Upper lobe of left lung (tissue), 6 donors: ENCODE data around the gene OR4P4. TPM values are rescaled to one million over a fixed set of nuclear protein-coding genes. Genes with fewer than 3 reads are reported as not detected.

ENCODE experiments used
- ATAC-seq, 2 donors: fragments of 200-7000 bp; cut with Tn5 transposase; one replicate each; pipeline ENCODE4 v1.9.1; 2022; ENCODE audit warnings: mild to moderate bottlenecking in 2 of 2, moderate library complexity in 2 of 2; ENCODE audit not compliant: low FRiP score in 2 of 2
- DNase-seq, 2 donors: peaks; one replicate each; pipeline ENCODE4 v3.0.0-alpha.2; 2019 to 2020
- H3K27ac ChIP-seq, 4 donors: fragments of 200-600 bp; sonication (generic); one replicate each; pipeline ENCODE4 v1.5.1; 2016 to 2019
- H3K27me3 ChIP-seq, 4 donors: fragments of 200-600 bp; sonication (generic); one replicate each; pipeline ENCODE4 v1.5.1; 2017 to 2019
- H3K36me3 ChIP-seq, 4 donors: fragments of 200-600 bp; sonication (generic); one replicate each; pipeline ENCODE4 v1.5.1; 2016 to 2019
- H3K4me1 ChIP-seq, 4 donors: fragments of 200-600 bp; sonication (generic); one replicate each; pipeline ENCODE4 v1.5.1; 2018 to 2019
- H3K4me3 ChIP-seq, 4 donors: fragments of 200-600 bp; sonication (generic); one replicate each; pipeline ENCODE4 v1.5.1; 2017 to 2019; ENCODE audit warnings: mild to moderate bottlenecking in 2 of 4, moderate library complexity in 1 of 4
- H3K9me3 ChIP-seq, 4 donors: fragments of 200-600 bp; sonication (generic); one replicate each; pipeline ENCODE4 v1.5.1; 2018 to 2019
- EP300 ChIP-seq, 4 donors: sonication (generic); formaldehyde crosslinking; IDR thresholded peaks; one replicate each; pipeline ENCODE4 v1.5.1; 2017; ENCODE audit warnings: antibody characterized with exemption in 4 of 4, control low read depth in 2 of 4
- POLR2A ChIP-seq, 4 donors: fragments of 450-650 bp; IDR thresholded peaks; one replicate each; pipeline ENCODE4 v1.5.1; 2016 to 2017; ENCODE audit warnings: antibody characterized with exemption in 4 of 4, mild to moderate bottlenecking in 2 of 4
- POLR2AphosphoS5 ChIP-seq, 2 donors: sonication (generic); formaldehyde crosslinking; IDR thresholded peaks; one replicate each; pipeline ENCODE4 v1.5.1; 2017; ENCODE audit warnings: antibody characterized with exemption in 2 of 2
- WGBS, 2 donors: methylation state at CpG; one replicate each; pipeline ENCODE4 v1.1.5; 2017 to 2018; 5-methylcytosine and 5-hydroxymethylcytosine counted together
- total RNA-seq, 6 donors: library from RNA; depleted of rRNA in 4 of 6; stranded (reverse); fragments of >200 nt in 4 of 6; gene quantifications; one replicate each; pipeline versions ENCODE4 v1.1.0 to v1.2.1, GENCODE V29; 2016 to 2021
- TF ChIP-seq, protein P1 (sequence below), 6 experiments: fragments of 450-650 bp in 4 of 6; fragments of 200-600 bp in 2 of 6; sonication (generic) in 2 of 6; IDR thresholded peaks; one replicate each; pipeline ENCODE4 v1.5.1; 2016 to 2019; ENCODE audit warnings: antibody characterized with exemption in 6 of 6
- donor health status: DM: no; HTN: no; CAD: no; lungs with moderate emphysema.
- donor health status: DM: no; HTN: yes; CAD: no; lungs with severe emphysema.

The OR4P4 gene
- total RNA-seq, 6 donors from 2014 or later = not detected

- Histone ChIP-seq H3K4me3 (no peak overlapping the region), H3K27ac (no peak overlapping the region), H3K9me3 (no peaks in the 10 kb centered on the region), H3K4me1 (no peaks in the 10 kb centered on the region), H3K27me3 (no peaks in the 10 kb centered on the region), H3K36me3 (no peaks in the 10 kb centered on the region)
- DNase-seq (no peak), ATAC-seq (no peak)
- no peak for TF ChIP-seq EP300 (IDR thresholded peaks at IDR 0.05)
- TF ChIP-seq, protein P1, sequence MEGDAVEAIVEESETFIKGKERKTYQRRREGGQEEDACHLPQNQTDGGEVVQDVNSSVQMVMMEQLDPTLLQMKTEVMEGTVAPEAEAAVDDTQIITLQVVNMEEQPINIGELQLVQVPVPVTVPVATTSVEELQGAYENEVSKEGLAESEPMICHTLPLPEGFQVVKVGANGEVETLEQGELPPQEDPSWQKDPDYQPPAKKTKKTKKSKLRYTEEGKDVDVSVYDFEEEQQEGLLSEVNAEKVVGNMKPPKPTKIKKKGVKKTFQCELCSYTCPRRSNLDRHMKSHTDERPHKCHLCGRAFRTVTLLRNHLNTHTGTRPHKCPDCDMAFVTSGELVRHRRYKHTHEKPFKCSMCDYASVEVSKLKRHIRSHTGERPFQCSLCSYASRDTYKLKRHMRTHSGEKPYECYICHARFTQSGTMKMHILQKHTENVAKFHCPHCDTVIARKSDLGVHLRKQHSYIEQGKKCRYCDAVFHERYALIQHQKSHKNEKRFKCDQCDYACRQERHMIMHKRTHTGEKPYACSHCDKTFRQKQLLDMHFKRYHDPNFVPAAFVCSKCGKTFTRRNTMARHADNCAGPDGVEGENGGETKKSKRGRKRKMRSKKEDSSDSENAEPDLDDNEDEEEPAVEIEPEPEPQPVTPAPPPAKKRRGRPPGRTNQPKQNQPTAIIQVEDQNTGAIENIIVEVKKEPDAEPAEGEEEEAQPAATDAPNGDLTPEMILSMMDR (IDR thresholded peaks at IDR 0.05) = no peak
- TF ChIP-seq POLR2A (IDR thresholded peaks at IDR 0.05) = no peak
- TF ChIP-seq POLR2AphosphoS5 (IDR thresholded peaks at IDR 0.05) = no peak
Observed at GRCh38 chr11:55655096-55655495, 20.2 kb downstream of the OR4P4 start.

GRCh38 chr11:55658031-55658573, 23.2 kb downstream of the OR4P4 start:
- TF ChIP-seq, protein P1 (IDR thresholded peaks at IDR 0.05) = no peak
- no peak for TF ChIP-seq POLR2A (IDR thresholded peaks at IDR 0.05)
- no peak for TF ChIP-seq POLR2AphosphoS5 (IDR thresholded peaks at IDR 0.05)
- TF ChIP-seq EP300 (IDR thresholded peaks at IDR 0.05) = no peak
- Histone ChIP-seq H3K9me3 (no peaks in the 10 kb centered on the region), H3K27ac (no peak overlapping the region), H3K4me3 (no peak overlapping the region), H3K36me3 (no peaks in the 10 kb centered on the region), H3K27me3 (no peaks in the 10 kb centered on the region), H3K4me1 (no peaks in the 10 kb centered on the region)
- WGBS, 2 donors = 86 to 91% methylated on average over 2 of the region's 2 CpGs
- DNase-seq (no peak), ATAC-seq (no peak)

DNA sequence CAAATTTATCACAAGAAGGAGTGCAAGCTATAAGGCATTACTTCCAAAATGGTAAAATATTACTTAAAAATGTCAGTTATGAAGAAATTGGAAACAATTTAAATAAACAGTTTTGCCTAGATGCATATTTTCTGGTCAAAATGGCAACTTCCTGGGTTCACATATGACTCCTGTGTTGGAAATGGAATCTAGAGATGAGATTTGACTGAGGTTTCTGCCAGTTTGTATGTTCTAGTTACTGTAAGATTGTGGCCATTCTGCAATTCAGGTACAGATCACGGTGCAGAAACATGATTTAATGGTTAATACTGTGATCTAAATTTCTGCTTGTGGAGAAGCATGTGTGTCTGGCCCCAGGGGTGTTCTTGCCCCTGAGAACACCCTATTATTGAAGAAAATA, 23.7 kb downstream of the OR4P4 start:
- H3K4me3 ChIP-seq = no peak overlapping the region
- no peak for TF ChIP-seq POLR2A (IDR thresholded peaks at IDR 0.05)
- TF ChIP-seq POLR2AphosphoS5 (IDR thresholded peaks at IDR 0.05) = no peak
- TF ChIP-seq EP300 (IDR thresholded peaks at IDR 0.05) = no peak
- TF ChIP-seq, protein P1 (IDR thresholded peaks at IDR 0.05) = no peak
- H3K36me3 ChIP-seq = no peaks in the 10 kb centered on the region
- ATAC-seq (no peak), DNase-seq (no peak)
- no peak overlapping the region for H3K27ac ChIP-seq
- 42 to 56% methylated on average over 1 of the region's 1 CpG for WGBS, 2 donors
- no peaks in the 10 kb centered on the region for H3K27me3 ChIP-seq
- H3K9me3 ChIP-seq = no peaks in the 10 kb centered on the region
- no peaks in the 10 kb centered on the region for H3K4me1 ChIP-seq

GRCh38 chr11:55661901-55662300, 27.0 kb downstream of the OR4P4 start, which contains the start of gene OR4C6:
Gene OR4C6, plus strand, starts transcription at chr11:55662201. Its CDS starts 2,966 bp downstream, at chr11:55665167.
- Histone ChIP-seq H3K9me3 (no peaks in the 10 kb centered on the region), H3K27me3 (no peaks in the 10 kb centered on the region), H3K36me3 (no peaks in the 10 kb centered on the region), H3K4me1 (no peaks in the 10 kb centered on the region), H3K27ac (no peak within 1 kb of the TSS), H3K4me3 (no peak within 1 kb of the TSS)
- no peak for ATAC-seq
- TF ChIP-seq, protein P1 (IDR thresholded peaks at IDR 0.05) = no peak
- TF ChIP-seq POLR2AphosphoS5 (IDR thresholded peaks at IDR 0.05) (no peak), POLR2A (IDR thresholded peaks at IDR 0.05) (no peak), EP300 (IDR thresholded peaks at IDR 0.05) (no peak)
- DNase-seq = no peak
- 76 to 79% methylated on average over 1 of the region's 1 CpG for WGBS, 2 donors

- no peak for ATAC-seq
- Histone ChIP-seq H3K4me3 (no peak overlapping the region), H3K9me3 (no peaks in the 10 kb centered on the region), H3K27ac (no peak overlapping the region), H3K4me1 (no peaks in the 10 kb centered on the region), H3K27me3 (no peaks in the 10 kb centered on the region), H3K36me3 (no peaks in the 10 kb centered on the region)
- DNase-seq = no peak
- 44 to 95% methylated on average over 1 to 2 of the region's 2 CpGs for WGBS, 2 donors
- TF ChIP-seq POLR2AphosphoS5 (IDR thresholded peaks at IDR 0.05) (no peak), POLR2A (IDR thresholded peaks at IDR 0.05) (no peak), EP300 (IDR thresholded peaks at IDR 0.05) (no peak)
- TF ChIP-seq, protein P1 (IDR thresholded peaks at IDR 0.05) = no peak
Observed at GRCh38 chr11:55669376-55669775, 34.5 kb downstream of the OR4P4 start.
